Astrocyte of the spinal cord (primary cell): ENCODE results near the gene ACAD9.
"Not testable (repeated sequence)": the region's sequence is repeated elsewhere in the genome, so short reads cannot be mapped to it uniquely, and the experiment has no call there.

ENCODE experiments used
- DNase-seq: peaks from one replicate; pipeline ENCODE4 v3.0.0; 2011; ENCODE audit warnings: low read depth, low spot score
- H3K4me3 ChIP-seq: 2 replicates; pipeline ENCODE4 v1.5.1; 2011; ENCODE audit warnings: low read depth, mild to moderate bottlenecking, low read length, moderate library complexity
- CTCF ChIP-seq: IDR thresholded peaks from 2 replicates; pipeline ENCODE4 v1.5.1; 2012; ENCODE audit warnings: low read depth, mild to moderate bottlenecking, low read length, inconsistent platforms
- in situ Hi-C: cut with HindIII; loops from 2 replicates; pipeline ENCODE4 v1.10.0; 2017; ENCODE audit warnings: low sequenced_read_pairs

ACAD9 gene

GRCh38 chr3:128923576-128923975, 44.2 kb downstream of the ACAD9 start:
- DNase-seq = no peak
- TF ChIP-seq CTCF = no peak
- H3K4me3 ChIP-seq = no peak overlapping the region
- in situ Hi-C loops = no loop called here

GRCh38 chr3:128923986-128924385, 44.6 kb downstream of the ACAD9 start:
- in situ Hi-C loops, DNase-seq, H3K4me3 ChIP-seq: not testable (repeated sequence)

- no peak overlapping the region for H3K4me3 ChIP-seq
- DNase-seq = no peak
- no peak for TF ChIP-seq CTCF
- in situ Hi-C loops = no loop called here
Observed at GRCh38 chr3:128929364-128929763, 49.9 kb downstream of the ACAD9 start.

DNA sequence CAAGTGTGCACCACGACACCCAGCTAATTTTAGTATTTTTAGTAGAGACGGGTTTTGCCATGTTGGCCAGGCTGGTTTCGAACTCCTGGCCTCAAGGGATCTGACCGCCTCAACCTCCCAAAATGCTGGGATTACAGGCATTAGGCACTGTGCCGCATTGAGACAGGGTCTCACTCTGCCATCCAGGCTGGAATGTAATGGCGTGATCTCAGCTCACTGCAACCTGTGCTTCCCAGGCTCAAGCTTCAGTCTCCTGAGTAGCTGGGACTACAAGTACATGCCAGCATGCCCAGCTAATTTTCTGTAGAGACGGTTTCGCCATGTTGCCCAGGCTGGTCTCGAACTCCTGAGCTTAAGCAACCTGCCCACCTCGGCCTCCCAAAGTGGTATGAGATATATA, 51.6 kb downstream of the ACAD9 start:
- no peak for DNase-seq
- in situ Hi-C loops = no loop called here
- H3K4me3 ChIP-seq = no peak overlapping the region
- no peak for TF ChIP-seq CTCF

GRCh38 chr3:128932516-128933212, 53.2 kb downstream of the ACAD9 start:
- TF ChIP-seq CTCF = no peak
- H3K4me3 ChIP-seq = no peak overlapping the region
- DNase-seq = no peak
- in situ Hi-C loops = no loop called here

DNA sequence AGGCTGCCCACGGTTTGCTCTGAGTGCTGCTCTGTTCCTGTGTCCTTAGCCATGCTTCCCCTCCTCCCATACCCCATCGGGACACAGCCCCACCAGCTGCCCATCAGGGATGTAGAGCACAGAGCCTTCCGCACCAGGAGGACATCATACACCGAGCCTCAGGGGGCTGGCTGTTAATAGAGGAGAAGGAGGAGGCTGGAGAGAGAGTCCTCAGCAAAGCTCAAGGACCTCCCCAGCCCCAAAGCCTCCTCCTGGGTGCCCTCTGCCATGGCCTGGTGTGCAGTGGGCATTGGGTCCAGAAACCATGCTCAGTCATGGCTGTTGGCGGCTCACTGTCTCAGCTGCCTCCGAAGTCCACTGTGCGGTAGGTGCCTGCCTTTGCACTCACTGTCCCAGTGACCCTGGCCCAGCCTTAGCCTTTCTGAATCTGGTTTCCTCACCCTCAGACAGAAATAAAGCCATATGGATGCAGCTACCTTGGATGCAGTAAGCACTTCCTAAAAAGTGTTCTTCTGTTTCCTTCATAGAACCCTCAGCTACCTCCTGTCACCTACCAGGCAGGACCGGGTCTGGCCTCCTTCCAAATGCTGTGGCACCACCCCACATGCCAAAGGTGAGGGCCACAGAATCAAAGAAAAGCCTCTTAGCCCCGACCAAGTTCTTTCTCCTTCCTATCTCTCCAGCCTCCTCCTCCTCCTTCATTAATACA, 53.9 kb downstream of the ACAD9 start:
- H3K4me3 ChIP-seq = no peak overlapping the region
- in situ Hi-C loops = no loop called here
- TF ChIP-seq CTCF = no peak
- DNase-seq = no peak

GRCh38 chr3:128933922-128934253, 54.5 kb downstream of the ACAD9 start:
- TF ChIP-seq CTCF = no peak
- H3K4me3 ChIP-seq = no peak overlapping the region
- in situ Hi-C loops = no loop called here
- no peak for DNase-seq
